ENCODE data around the gene FBXW11.

DNA sequence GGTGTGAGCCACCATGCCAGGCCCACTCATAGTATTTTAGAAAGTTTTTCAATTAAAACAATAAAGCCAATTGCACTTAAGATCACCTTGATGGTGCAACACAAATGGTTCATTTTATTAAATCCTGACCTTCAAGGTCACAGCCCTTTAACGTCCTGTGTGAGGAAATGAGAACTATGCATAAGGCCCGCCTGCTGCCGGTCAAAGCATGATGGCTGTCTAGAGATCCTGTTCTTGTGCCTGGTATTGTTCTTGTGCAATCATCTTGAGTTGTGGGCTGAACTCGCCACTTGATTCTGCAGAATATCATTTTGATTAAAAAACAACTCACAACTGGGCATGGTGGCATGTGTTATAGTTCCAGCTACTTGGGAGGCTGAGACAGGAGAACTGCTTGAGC is 43.6 kb upstream of the FBXW11 start:
- TF ChIP-seq, protein P1, sequence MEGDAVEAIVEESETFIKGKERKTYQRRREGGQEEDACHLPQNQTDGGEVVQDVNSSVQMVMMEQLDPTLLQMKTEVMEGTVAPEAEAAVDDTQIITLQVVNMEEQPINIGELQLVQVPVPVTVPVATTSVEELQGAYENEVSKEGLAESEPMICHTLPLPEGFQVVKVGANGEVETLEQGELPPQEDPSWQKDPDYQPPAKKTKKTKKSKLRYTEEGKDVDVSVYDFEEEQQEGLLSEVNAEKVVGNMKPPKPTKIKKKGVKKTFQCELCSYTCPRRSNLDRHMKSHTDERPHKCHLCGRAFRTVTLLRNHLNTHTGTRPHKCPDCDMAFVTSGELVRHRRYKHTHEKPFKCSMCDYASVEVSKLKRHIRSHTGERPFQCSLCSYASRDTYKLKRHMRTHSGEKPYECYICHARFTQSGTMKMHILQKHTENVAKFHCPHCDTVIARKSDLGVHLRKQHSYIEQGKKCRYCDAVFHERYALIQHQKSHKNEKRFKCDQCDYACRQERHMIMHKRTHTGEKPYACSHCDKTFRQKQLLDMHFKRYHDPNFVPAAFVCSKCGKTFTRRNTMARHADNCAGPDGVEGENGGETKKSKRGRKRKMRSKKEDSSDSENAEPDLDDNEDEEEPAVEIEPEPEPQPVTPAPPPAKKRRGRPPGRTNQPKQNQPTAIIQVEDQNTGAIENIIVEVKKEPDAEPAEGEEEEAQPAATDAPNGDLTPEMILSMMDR (IDR thresholded peaks at IDR 0.05; ENCODE audit: poor library complexity, severe bottlenecking) = no peak
- TF ChIP-seq EP300 (conservative IDR thresholded peaks at IDR 0.05; ENCODE audit: poor library complexity, severe bottlenecking) = no peak
